ENCODE data around the gene OR52M1. TPM values are rescaled to one million over a fixed set of nuclear protein-coding genes. Genes with fewer than 3 reads are reported as not detected.

The OR52M1 gene
- total RNA-seq, 2 donors from 2014 or later, result not detected

DNA sequence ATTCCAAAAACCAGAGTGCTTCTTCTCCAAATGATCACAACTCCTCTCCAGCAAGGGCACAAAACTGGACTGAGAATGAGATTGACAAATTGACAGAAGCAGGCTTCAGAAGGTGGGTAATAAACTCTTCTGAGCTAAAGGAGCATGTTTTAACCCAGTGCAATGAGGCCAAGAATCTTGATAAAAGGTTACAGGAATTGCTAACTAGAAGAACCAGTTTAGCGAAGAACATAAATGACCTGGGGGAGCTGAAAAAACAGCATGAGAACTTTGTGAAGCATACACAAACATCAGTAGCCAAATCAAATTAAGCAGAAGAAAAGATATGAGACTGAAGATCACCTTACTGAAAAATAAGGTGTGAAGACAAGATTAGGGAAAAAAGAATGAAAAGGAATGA lies 15.5 kb downstream of the OR52M1 start:
- no peak for DNase-seq (ENCODE audit: low spot score)
- intact Hi-C loops (cut with DNase I), result no loop called here

- no peak for DNase-seq (ENCODE audit: low spot score)
- intact Hi-C loops (cut with DNase I), result no loop called here
These were observed 20.4 kb downstream of the OR52M1 start for GRCh38 chr11:4565371-4565770.

GRCh38 chr11:4569075-4569474 lies 24.1 kb downstream of the OR52M1 start:
- peak; percentile 75 for DNase-seq (ENCODE audit: low spot score)
- intact Hi-C loops (cut with DNase I), result no loop called here

- intact Hi-C loops (cut with DNase I), result no loop called here
- DNase-seq (ENCODE audit: low spot score), result no peak
These were observed 31.9 kb downstream of the OR52M1 start for GRCh38 chr11:4576880-4577279.

- no peak for DNase-seq (ENCODE audit: low spot score)
- intact Hi-C loops (cut with DNase I), result loop anchor here in 1 of 2 donors (1.0 kb wide), 1 partner anchor 23 kb away; no protein-coding TSS in a partner anchor
These were observed 32.8 kb downstream of the OR52M1 start for GRCh38 chr11:4577761-4578160.

- DNase-seq (ENCODE audit: low spot score), result no peak
- intact Hi-C loops (cut with DNase I), result loop anchor here in 1 of 2 donors (1.0 kb wide), 1 partner anchor 22 kb away; no protein-coding TSS in a partner anchor
These were observed 33.6 kb downstream of the OR52M1 start for GRCh38 chr11:4578624-4579023.

DNA sequence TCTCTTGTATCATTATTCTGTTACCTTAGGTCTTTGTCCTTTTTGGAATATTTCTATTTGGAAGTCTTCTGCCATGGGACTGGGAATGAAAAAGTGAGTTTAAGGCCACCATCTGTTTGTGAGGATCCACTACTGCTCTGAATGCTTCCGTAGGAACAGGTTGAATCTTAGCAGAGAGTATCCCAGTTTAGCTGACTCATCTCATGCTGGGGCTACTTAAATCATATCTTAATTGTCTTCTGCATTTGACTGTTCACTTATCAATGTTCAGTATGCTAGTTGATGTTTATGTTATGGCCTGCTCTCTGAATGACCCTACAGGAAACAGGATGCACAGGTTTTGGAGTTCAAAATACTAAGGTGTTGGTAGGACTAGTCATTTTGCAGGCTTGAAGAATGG lies 35.1 kb downstream of the OR52M1 start:
- no peak for DNase-seq (ENCODE audit: low spot score)
- intact Hi-C loops (cut with DNase I), result no loop called here

DNA sequence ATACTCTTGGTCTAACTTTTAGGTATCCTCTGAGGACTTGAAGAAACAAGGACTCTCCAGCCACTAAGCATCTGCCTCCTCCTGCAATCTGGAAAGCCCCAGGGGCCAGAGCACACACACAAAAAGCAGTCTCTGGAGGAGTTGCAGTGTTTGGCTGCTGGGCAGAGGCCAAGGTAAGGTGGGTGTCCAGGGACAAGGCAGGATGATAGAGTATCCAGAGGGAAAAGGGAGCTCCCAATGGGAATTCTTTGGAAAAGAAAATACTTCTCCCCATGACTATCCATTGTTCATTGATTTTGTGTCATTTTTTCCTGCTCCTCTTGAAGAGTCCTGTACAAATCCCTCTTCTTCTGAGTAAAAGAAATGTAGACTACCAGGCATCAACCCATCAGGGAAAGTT lies 36.5 kb downstream of the OR52M1 start, which contains the start of gene OR52I2:
Gene OR52I2 (plus strand): TSS at position 301 of the 400 bp plus-strand sequence.
- no peak for DNase-seq (ENCODE audit: low spot score)
- intact Hi-C loops (cut with DNase I), result no loop called here

GRCh38 chr11:4589017-4589416 lies 44.0 kb downstream of the OR52M1 start:
- intact Hi-C loops (cut with DNase I), result no loop called here
- DNase-seq (ENCODE audit: low spot score), result no peak

GRCh38 chr11:4593739-4594138 lies 48.7 kb downstream of the OR52M1 start, which contains the start of gene OR52I1:
Gene OR52I1, plus strand, starts transcription at chr11:4594039. Its CDS starts 0 bp downstream, at chr11:4594039.
- no peak for DNase-seq (ENCODE audit: low spot score)
- intact Hi-C loops (cut with DNase I), result no loop called here

Other genes starting within 250 kb of the OR52M1 start
- gene OR52B4, start 176.8 kb upstream of the OR52M1 start, total RNA-seq, result not detected
- 10 to 100 TPM; 11.7 to 13.8 TPM for gene TRIM21, start 151.5 kb upstream of the OR52M1 start, total RNA-seq
- gene OR52K2, start 95.9 kb upstream of the OR52M1 start, total RNA-seq, result not detected
- gene OR52K1, start 62.5 kb upstream of the OR52M1 start, total RNA-seq, result not detected
- gene OR52I2, start 36.6 kb downstream of the OR52M1 start, total RNA-seq, result not detected
- not detected for gene OR52I1, start 48.8 kb downstream of the OR52M1 start, total RNA-seq
- gene TRIM68, start 63.0 kb downstream of the OR52M1 start, total RNA-seq, result 1 to 10 TPM; 6.2 to 6.3 TPM
- not detected for gene OR51D1, start 92.3 kb downstream of the OR52M1 start, total RNA-seq
- gene OR51E1, start 98.8 kb downstream of the OR52M1 start, total RNA-seq, result 1 to 10 TPM in 1 of 2 donors, under 1 TPM in 1; 0.67 to 1.0 TPM
- gene OR51E2, start 152.7 kb downstream of the OR52M1 start, total RNA-seq, result under 1 TPM; 0.23 to 0.57 TPM
- not detected for gene MMP26, start 159.6 kb downstream of the OR52M1 start, total RNA-seq
- gene OR51F1, start 224.7 kb downstream of the OR52M1 start, total RNA-seq, result not detected

Measured in posterior vena cava (tissue), 2 donors.